ENCODE results near the gene CCDC92B.

Gene CCDC92B

DNA sequence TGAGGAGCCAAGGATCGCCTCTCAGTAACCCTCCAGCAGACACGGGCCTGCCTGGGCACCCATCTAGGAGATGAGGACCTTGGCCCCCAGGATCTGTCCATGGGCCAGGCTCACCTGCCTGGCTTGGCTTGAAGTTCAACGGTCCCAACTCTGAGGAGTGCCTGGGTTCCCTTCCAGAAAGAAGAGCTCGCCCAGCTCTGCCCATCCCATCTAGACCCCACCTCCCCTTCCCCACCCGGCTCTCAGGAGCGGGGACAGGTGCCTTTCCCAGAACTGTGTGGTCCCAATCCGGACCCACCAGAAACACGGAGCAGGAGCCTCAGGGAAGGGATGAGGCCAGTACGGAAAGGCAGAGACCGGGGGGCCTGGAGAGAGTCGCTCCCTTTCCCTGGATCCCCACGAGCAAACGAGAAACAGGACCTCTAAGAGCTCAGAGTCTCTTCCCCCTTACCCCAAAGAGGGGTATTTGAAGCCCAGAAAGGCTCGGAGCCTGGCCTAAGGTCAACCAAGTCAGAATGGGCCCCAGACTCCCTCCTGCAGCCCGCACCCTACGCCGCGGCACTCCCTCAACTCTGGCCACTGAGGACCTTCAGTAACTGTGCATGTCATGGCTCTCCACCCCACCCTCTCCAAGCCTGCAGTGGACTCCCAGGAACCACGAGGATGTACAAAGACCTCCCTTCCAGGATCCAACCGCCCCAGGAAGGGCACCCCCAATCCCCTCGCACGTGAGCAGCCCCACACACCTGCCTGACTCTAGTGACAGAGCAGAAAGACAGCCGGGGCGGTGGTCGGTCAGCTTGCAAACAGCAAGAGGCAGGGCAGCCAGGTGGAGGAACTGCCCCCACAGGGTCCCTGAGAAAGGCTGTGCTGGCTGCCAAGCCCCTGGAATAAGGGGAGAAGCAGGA is 43.3 kb downstream of the CCDC92B start:
- H2AFZ ChIP-seq (ENCODE audit: low read depth, low read length) = no peak overlapping the region
- H3K9me3 ChIP-seq (ENCODE audit: insufficient read depth, low read length) = no peaks in the 10 kb centered on the region
- H3K27ac ChIP-seq (ENCODE audit: low read length) = no peak overlapping the region
- H3K4me1 ChIP-seq (ENCODE audit: low read length) = peaks cover 11% of the 10 kb centered on the region
- no peak overlapping the region for H3K9ac ChIP-seq (ENCODE audit: low read length)
- H4K20me1 ChIP-seq (ENCODE audit: insufficient read depth, low read length) = peaks cover 62% of the 10 kb centered on the region
- H3K79me2 ChIP-seq (ENCODE audit: low read length) = peaks cover 72% of the 10 kb centered on the region
- H3K4me2 ChIP-seq (ENCODE audit: low read length) = no peak overlapping the region
- TF ChIP-seq EZH2phosphoT487 (IDR thresholded peaks at IDR 0.05; ENCODE audit: low read depth) = no peak
- TF ChIP-seq, protein P1, sequence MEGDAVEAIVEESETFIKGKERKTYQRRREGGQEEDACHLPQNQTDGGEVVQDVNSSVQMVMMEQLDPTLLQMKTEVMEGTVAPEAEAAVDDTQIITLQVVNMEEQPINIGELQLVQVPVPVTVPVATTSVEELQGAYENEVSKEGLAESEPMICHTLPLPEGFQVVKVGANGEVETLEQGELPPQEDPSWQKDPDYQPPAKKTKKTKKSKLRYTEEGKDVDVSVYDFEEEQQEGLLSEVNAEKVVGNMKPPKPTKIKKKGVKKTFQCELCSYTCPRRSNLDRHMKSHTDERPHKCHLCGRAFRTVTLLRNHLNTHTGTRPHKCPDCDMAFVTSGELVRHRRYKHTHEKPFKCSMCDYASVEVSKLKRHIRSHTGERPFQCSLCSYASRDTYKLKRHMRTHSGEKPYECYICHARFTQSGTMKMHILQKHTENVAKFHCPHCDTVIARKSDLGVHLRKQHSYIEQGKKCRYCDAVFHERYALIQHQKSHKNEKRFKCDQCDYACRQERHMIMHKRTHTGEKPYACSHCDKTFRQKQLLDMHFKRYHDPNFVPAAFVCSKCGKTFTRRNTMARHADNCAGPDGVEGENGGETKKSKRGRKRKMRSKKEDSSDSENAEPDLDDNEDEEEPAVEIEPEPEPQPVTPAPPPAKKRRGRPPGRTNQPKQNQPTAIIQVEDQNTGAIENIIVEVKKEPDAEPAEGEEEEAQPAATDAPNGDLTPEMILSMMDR (IDR thresholded peaks at IDR 0.05; ENCODE audit: low read depth, low read length) = no peak
- no peaks in the 10 kb centered on the region for H3K27me3 ChIP-seq (ENCODE audit: low read depth, low read length)
- H3K36me3 ChIP-seq (replicated peaks; ENCODE audit: low read depth, low read length) = no peaks in the 10 kb centered on the region
- H3K4me3 ChIP-seq (ENCODE audit: low read length) = no peak overlapping the region

DNA sequence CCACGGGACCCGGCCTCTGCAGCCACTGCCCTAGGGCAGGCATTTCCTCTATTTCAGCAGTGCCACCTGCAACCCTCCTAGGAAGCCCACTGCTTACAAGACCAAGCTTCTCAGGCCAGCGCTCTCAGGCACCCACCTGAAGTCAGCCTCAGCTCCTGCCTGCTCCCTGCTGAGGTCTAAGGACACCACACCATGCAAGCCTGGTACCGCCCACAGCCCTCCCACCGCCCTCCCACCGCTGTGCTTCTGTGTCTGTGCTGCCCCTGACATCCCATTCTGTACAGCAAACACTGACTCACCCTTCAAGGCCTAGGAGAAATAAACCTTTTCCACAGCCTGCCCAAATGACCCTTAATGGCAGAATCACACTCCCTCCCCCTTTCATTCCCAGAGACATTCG is 44.2 kb downstream of the CCDC92B start:
- Histone ChIP-seq H3K9ac (ENCODE audit: low read length) (no peak overlapping the region), H3K4me1 (ENCODE audit: low read length) (peaks cover 11% of the 10 kb centered on the region), H3K27me3 (ENCODE audit: low read depth, low read length) (no peaks in the 10 kb centered on the region), H3K4me2 (ENCODE audit: low read length) (no peak overlapping the region), H3K36me3 (replicated peaks; ENCODE audit: low read depth, low read length) (no peaks in the 10 kb centered on the region), H4K20me1 (ENCODE audit: insufficient read depth, low read length) (peaks cover 55% of the 10 kb centered on the region), H3K4me3 (ENCODE audit: low read length) (no peak overlapping the region), H2AFZ (ENCODE audit: low read depth, low read length) (no peak overlapping the region), H3K27ac (ENCODE audit: low read length) (no peak overlapping the region), H3K79me2 (ENCODE audit: low read length) (peaks cover 63% of the 10 kb centered on the region), H3K9me3 (ENCODE audit: insufficient read depth, low read length) (no peaks in the 10 kb centered on the region)
- TF ChIP-seq, protein P1 (IDR thresholded peaks at IDR 0.05; ENCODE audit: low read depth, low read length) = no peak
- TF ChIP-seq EZH2phosphoT487 (IDR thresholded peaks at IDR 0.05; ENCODE audit: low read depth) = no peak

DNA sequence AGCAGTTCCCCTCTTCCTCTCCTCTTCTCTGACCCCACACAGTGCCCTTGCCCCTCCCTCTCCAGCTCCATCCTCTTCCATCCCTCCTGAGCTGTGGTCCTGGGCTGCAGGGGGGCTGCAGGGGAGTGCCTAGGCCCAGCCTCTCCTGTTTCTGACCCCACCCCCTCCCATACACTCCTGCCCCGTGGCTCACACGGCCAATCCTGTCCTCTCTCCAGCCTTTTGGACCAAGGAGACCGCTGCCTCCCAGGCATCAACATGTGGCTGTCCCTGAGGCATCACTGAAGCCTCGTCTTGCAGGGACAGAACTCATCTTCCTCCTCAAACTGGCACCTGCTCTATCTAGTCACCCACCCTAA is 44.6 kb downstream of the CCDC92B start:
- TF ChIP-seq, protein P1 (IDR thresholded peaks at IDR 0.05; ENCODE audit: low read depth, low read length) = no peak
- TF ChIP-seq EZH2phosphoT487 (IDR thresholded peaks at IDR 0.05; ENCODE audit: low read depth) = no peak
- H3K27ac ChIP-seq (ENCODE audit: low read length) = no peak overlapping the region
- peaks cover 11% of the 10 kb centered on the region for H3K4me1 ChIP-seq (ENCODE audit: low read length)
- peaks cover 59% of the 10 kb centered on the region for H3K79me2 ChIP-seq (ENCODE audit: low read length)
- H3K27me3 ChIP-seq (ENCODE audit: low read depth, low read length) = no peaks in the 10 kb centered on the region
- peaks cover 51% of the 10 kb centered on the region for H4K20me1 ChIP-seq (ENCODE audit: insufficient read depth, low read length)
- no peak overlapping the region for H3K4me2 ChIP-seq (ENCODE audit: low read length)
- H2AFZ ChIP-seq (ENCODE audit: low read depth, low read length) = no peak overlapping the region
- no peaks in the 10 kb centered on the region for H3K9me3 ChIP-seq (ENCODE audit: insufficient read depth, low read length)
- no peak overlapping the region for H3K9ac ChIP-seq (ENCODE audit: low read length)
- no peak overlapping the region for H3K4me3 ChIP-seq (ENCODE audit: low read length)
- H3K36me3 ChIP-seq (replicated peaks; ENCODE audit: low read depth, low read length) = no peaks in the 10 kb centered on the region

DNA sequence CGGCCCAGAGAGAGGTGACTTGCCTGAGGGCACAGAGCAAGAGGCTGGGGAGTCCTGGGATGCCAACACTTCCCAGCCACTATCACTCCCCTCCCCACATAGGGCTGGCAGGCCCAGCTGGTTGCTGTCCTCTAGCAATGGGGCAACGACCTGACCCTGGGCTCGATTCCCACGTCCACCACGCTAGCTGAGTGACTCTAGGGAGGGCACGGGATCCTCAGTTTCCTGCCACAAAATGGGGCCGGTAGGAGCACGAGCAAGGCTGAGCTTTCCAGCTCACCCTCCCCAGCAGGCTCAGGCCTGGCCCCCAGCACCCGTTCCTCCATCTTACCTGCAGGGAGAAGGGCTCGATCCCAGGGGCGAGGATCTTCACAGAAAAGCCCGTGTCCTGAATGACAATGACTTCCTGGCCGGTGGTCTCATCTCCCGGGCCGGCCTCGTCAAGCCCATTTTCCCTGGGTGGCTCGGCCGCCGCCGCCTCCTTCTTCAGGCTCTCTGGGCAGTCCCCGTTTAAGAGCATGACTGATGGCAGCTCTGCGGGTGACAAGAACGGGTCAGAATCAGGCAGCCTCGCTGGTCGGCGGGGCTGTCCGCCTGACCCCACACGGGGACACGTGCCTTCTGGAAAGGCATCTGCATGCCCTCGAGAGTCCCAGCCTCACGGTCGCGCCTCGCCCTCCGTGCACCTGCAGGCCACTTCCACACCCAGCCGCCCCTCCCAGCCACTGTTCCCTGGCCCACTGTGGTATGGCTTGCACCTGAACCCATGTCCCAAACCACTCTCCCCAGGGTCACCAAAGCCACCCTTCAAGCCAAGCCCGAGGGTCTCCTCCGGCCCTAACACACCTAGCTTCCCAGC is 45.2 kb downstream of the CCDC92B start:
- Histone ChIP-seq H3K9me3 (ENCODE audit: insufficient read depth, low read length) (no peaks in the 10 kb centered on the region), H3K27ac (ENCODE audit: low read length) (no peak overlapping the region), H3K36me3 (replicated peaks; ENCODE audit: low read depth, low read length) (no peaks in the 10 kb centered on the region), H3K9ac (ENCODE audit: low read length) (no peak overlapping the region), H3K4me3 (ENCODE audit: low read length) (no peak overlapping the region), H4K20me1 (ENCODE audit: insufficient read depth, low read length) (peaks cover 46% of the 10 kb centered on the region), H3K4me2 (ENCODE audit: low read length) (no peak overlapping the region), H2AFZ (ENCODE audit: low read depth, low read length) (no peak overlapping the region), H3K27me3 (ENCODE audit: low read depth, low read length) (no peaks in the 10 kb centered on the region), H3K4me1 (ENCODE audit: low read length) (peaks cover 11% of the 10 kb centered on the region), H3K79me2 (ENCODE audit: low read length) (peaks cover 53% of the 10 kb centered on the region)
- TF ChIP-seq EZH2phosphoT487 (IDR thresholded peaks at IDR 0.05; ENCODE audit: low read depth) = no peak
- TF ChIP-seq, protein P1 (IDR thresholded peaks at IDR 0.05; ENCODE audit: low read depth, low read length) = no peak

Measured in OCI-LY3 (cell line).